GM13976 (cell line): Measurements from ENCODE around the gene AMMECR1.

ENCODE experiments used
- DNase-seq: peaks from one replicate; pipeline ENCODE4 v3.0.0; 2012; ENCODE audit warnings: low spot score
- CTCF ChIP-seq: IDR thresholded peaks from 2 replicates; pipeline ENCODE4 v1.5.1; 2012; ENCODE audit warnings: borderline replicate concordance, mild to moderate bottlenecking; ENCODE audit not compliant: insufficient read depth; ENCODE audit errors: extremely low read depth, missing control alignments, control extremely low read depth
- in situ Hi-C: fragments of 300-500 bp; cut with MboI; formaldehyde crosslinking; loops from one replicate; pipeline ENCODE4 v1.12.0; 2022; ENCODE audit warnings: low sequenced_read_pairs, mixed read lengths, inconsistent platforms; ENCODE audit not compliant: unreplicated experiment

The AMMECR1 gene

GRCh38 chrX:110162131-110162530 lies 155.8 kb downstream of the AMMECR1 start:
- no peak for DNase-seq
- in situ Hi-C loops: loop anchor here (25.0 kb wide), 1 partner anchor 700 kb away; no protein-coding TSS in a partner anchor
- no peak for TF ChIP-seq CTCF

DNA sequence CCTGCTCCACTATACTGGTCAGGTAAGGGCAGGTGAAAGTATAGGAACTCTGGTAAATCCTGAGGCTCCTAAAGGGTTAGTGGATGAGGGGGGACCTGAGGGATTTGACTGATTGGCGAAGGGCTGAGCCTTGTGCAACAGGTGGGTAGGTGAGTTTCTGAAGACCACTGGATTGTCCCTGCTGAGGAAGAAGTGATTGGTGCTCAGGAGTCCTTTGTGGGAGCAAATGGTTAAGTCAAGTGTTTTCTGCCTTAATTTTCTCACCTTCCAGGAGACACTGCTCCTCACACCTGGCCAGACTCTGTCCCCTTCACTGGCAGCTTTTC lies 156.6 kb downstream of the AMMECR1 start:
- TF ChIP-seq CTCF: no peak
- no peak for DNase-seq
- in situ Hi-C loops: loop anchor here (25.0 kb wide), 1 partner anchor 701 kb away; no protein-coding TSS in a partner anchor

GRCh38 chrX:110159865-110160264 lies 158.0 kb downstream of the AMMECR1 start:
- in situ Hi-C loops: loop anchor here (5.0 to 25.0 kb wide), 2 partner anchors 242 to 702 kb away; no protein-coding TSS in a partner anchor
- TF ChIP-seq CTCF: no peak

GRCh38 chrX:110159235-110159634 lies 158.7 kb downstream of the AMMECR1 start:
- in situ Hi-C loops: loop anchor here (5.0 to 25.0 kb wide), 2 partner anchors 243 to 703 kb away; no protein-coding TSS in a partner anchor
- DNase-seq: no peak
- no peak for TF ChIP-seq CTCF

More at GRCh38 chrX:110159865-110160264, 158.0 kb downstream of the AMMECR1 start:
- no peak for DNase-seq

GRCh38 chrX:110157444-110157843 lies 160.4 kb downstream of the AMMECR1 start:
- TF ChIP-seq CTCF: no peak
- no peak for DNase-seq
- in situ Hi-C loops: loop anchor here (5.0 to 25.0 kb wide), 2 partner anchors 245 to 705 kb away; no protein-coding TSS in a partner anchor

GRCh38 chrX:110156167-110156754 lies 161.6 kb downstream of the AMMECR1 start:
- no peak for DNase-seq
- in situ Hi-C loops: loop anchor here (5.0 to 25.0 kb wide), 2 partner anchors 246 to 706 kb away; no protein-coding TSS in a partner anchor
- TF ChIP-seq CTCF: no peak
